ENCODE data around the gene CNR2.

DNA sequence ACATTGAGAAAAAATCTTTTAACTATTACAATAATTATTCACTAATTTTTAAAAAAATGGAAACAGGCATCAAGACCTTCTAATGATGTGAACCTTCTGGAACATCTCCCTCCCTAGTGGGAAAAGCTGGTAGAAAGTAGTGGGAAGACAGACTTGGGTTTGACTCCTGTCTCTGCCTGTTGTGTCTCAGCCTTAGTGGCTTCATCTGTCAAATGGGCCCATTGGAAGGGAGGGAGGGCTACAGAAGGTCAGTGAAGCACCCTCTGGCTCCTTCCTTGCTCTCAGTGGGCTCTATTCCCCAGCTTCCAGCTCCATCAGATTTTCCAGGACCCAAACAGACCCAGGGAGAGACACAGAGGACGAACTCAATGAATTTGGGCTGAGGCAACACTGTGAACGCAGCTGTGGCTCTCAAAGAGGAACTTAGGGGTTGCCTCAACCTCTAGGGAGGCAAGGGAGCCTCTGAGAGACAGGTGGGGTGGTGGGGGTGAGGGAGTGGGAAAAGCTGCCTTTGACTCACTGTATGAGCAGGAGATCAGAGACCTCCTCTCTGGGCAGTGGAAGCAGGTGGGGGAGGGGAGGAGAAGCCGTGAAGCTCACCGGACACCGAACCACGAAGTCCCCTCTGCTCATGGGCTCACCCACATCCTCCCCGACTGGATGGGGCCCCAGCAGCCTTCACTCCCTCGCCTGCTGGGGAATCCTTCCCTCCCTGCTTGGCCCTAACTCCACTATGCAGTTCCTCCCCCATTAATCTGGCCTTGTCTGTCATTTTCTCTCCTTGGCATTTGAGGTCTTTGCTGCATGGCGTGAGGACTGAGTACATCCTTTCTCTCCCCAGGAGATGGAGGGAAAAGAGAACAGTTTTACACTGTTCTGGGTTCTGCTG, 4.5 kb downstream of the CNR2 start:
- no peak for TF ChIP-seq EP300 (IDR thresholded peaks at IDR 0.05; ENCODE audit: low read depth)
- no peak for TF ChIP-seq CTCF (IDR thresholded peaks at IDR 0.05)

Data from transverse colon (tissue), 3 donors.